K562 (cell line): Measurements from ENCODE around the gene MRPL27. TPM values are rescaled to one million over a fixed set of nuclear protein-coding genes. Genes with fewer than 3 reads are reported as not detected.

Experiments
- GABPB1 ChIP-seq: sonication (generic); formaldehyde crosslinking; IDR thresholded peaks from 2 replicates; pipeline ENCODE4 v1.8.0; 2022; ENCODE audit warnings: mild to moderate bottlenecking, missing genetic modification reagents
- NR3C1 ChIP-seq: sonication (generic); formaldehyde crosslinking; IDR thresholded peaks from 2 replicates; pipeline ENCODE4 v1.8.1; 2022; ENCODE audit warnings: missing genetic modification reagents
- SIX5 ChIP-seq, 2 experiments: IDR thresholded peaks; 2 replicates each; pipeline ENCODE4 v1.6.1; 2011; ENCODE audit warnings: low read length in 2 of 2, borderline replicate concordance in 1 of 2, low read depth in 1 of 2, mild to moderate bottlenecking in 1 of 2, moderate library complexity in 1 of 2; ENCODE audit not compliant: insufficient read depth in 1 of 2
- TAF15 ChIP-seq: fragments of 200-400 bp; formaldehyde crosslinking; IDR thresholded peaks from 2 replicates; pipeline ENCODE4 v1.6.1; 2017; ENCODE audit warnings: mild to moderate bottlenecking, low read depth, low read length, moderate library complexity
- TARDBP ChIP-seq: fragments of 450-650 bp; IDR thresholded peaks from 2 replicates; pipeline ENCODE4 v1.6.1; 2016
- TBP ChIP-seq: optimal IDR thresholded peaks from 2 replicates; pipeline ENCODE3; 2011; ENCODE audit warnings: low read depth, low read length, improper control_type of control experiment
- ZNF324 ChIP-seq: fragments of 250-450 bp; sonication (Bioruptor Pico); IDR thresholded peaks from 2 replicates; pipeline ENCODE4 v1.4.0; 2020; ENCODE audit warnings: mild to moderate bottlenecking
- polyA plus RNA-seq, 8 experiments: library from polyadenylated mRNA; depleted of rRNA in 4 of 8; stranded (reverse) in 5 of 8; unstranded in 3 of 8; fragments of >200 nt; fragmentation: Nextera tagmentation in 2 of 8; fragmentation: Illumina TruSeq in 1 of 8; extraction: Ambion mirVana in 2 of 8; extraction: Trizol in 1 of 8; gene quantifications; 2 replicates each; pipeline versions ENCODE4 v1.2.1 to v1.2.3, GENCODE V29; 2011 to 2014; ENCODE audit warnings: inconsistent platforms in 1 of 8, missing spikeins in 1 of 8
- total RNA-seq, 7 experiments: library from RNA; depleted of rRNA in 6 of 7; stranded (reverse); fragments of >200 nt in 6 of 7; fragmentation: Illumina TruSeq in 2 of 7; extraction: Trizol in 2 of 7; gene quantifications; 2 replicates each; pipeline versions ENCODE4 v1.2.1 to v1.2.3, GENCODE V29; 2011 to 2021; ENCODE audit warnings: low replicate concordance in 1 of 7
- TF ChIP-seq, protein P1 (sequence below): fragments of 250-450 bp; sonication (Bioruptor Pico); IDR thresholded peaks from 2 replicates; pipeline ENCODE4 v1.5.0; 2021; ENCODE audit warnings: mild to moderate bottlenecking, moderate library complexity
- TF ChIP-seq, protein P2 (sequence below): fragments of 450-650 bp; IDR thresholded peaks from 2 replicates; pipeline ENCODE4 v1.6.1; 2016; ENCODE audit warnings: mild to moderate bottlenecking, moderate library complexity
- TF ChIP-seq, protein P3 (sequence below): sonication (generic); formaldehyde crosslinking; IDR thresholded peaks from 2 replicates; pipeline ENCODE4 v1.8.1; 2022; ENCODE audit warnings: missing genetic modification reagents

MRPL27 gene
- total and polyA plus RNA-seq, 9 of the 15 experiments (the other 6 are each of a cell fraction or from before 2014, with no cell fraction given), result 96.3 to 401 (median 142) TPM

DNA sequence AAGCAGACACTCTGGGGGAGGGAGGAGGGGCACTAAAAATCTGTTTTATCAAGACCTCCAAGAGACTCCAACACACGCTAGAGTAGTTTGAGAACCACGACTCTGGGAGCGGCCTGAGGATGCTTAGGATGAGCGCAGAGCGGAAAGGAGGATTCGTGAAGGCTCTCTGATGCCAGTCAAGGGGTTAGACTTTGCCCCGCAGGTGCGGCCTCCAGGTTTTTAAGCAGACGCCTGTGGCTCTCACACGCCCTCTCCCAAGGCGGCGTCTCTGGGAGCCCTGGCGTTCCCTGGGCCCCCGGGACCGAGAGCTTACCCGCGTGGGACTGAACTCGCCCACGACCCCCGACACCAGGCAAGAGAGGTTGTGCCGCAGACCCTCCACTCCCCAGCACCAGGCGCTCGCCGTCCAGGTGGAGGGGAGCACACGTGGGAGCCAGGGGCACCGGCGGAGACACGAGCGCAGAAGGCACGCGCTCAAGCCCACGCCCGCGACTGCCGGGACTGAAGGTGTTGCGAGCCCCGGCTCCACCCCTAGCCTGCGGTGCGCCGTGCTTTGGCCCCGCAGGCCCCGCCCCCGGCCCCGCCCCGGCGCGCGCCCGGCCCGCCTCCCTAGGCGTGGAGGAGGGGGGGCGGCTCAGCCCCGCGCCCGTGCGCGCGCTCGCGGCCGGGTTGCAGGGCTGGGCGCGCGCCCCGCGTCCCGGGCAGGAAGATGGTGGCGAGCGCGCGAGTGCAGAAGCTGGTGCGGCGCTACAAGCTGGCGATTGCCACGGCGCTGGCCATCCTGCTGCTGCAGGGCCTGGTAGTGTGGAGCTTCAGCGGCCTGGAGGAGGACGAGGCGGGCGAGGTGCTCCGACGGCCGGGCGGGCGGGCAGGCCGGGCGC lies 27.3 kb downstream of the MRPL27 start, which contains the start of gene XYLT2 (continued):
- TF ChIP-seq, protein P1, sequence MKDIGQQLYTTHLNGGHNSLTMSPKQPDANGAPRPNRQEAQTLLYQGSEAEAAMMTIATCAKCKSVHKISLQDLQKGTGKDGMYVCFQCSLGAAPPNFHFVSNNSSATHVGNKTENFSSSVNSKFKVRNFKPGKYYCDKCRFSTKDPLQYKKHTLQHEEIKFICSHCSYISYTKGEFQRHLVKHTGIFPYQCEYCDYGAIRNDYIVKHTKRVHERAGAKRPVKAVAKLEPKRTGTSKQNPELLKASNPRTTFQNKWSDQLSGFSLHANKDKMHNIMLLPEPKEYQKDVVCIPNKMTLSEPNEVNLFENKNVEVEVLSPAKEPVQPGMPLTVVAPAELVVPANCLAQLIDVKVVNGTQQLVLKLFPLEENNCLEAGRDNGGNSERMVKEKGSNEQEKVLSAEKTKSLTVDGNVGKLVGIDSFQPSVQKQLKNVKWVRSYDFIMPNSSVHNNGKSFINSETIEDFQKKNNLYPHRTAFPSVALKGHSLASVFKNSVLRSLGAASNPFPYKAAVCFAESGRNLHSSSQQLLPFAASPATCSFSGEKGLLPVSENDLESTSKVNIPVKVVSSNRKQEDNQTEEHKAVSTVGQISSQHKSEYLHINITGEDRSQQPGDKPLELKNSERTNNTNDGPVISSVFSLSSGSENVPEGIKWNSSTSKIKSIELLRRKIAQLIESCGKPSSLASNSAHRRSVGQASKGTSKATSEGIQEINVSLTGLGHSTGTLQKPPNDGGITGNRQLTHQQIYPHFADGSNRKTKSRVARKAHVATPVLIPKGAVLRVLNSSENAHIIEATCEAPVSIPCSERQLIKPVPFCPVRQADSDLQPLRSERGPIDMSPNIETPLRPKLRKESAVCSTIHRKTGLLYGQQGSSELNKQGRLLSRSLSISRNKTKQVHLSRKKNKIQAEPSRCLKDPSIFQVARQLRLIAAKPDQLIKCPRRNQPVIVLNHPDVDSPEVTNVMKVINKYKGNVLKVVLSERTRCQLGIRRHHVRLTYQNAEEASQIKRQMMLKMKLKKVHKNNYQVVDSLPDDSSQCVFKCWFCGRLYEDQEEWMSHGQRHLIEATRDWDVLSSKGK (CRISPR knock-in tag), result no peak
- TF ChIP-seq GABPB1 (peak; percentile 45; the same call in 1 of the 2 replicates), TAF15 (no peak), SIX5 (IDR thresholded peaks at IDR 0.05; ENCODE audit: borderline replicate concordance in 1 of 2, insufficient read depth in 1 of 2, low read depth in 1 of 2, low read length in 2 of 2) (no peak), TBP (peak; percentile 41), NR3C1 (CRISPR knock-in tag) (0 out of 2 replicates have a peak, but pooled peaks have one; percentile 44), TARDBP (peak; percentile 29; the same call in 1 of the 2 replicates), ZNF324 (CRISPR knock-in tag) (no peak)
- TF ChIP-seq, protein P2, sequence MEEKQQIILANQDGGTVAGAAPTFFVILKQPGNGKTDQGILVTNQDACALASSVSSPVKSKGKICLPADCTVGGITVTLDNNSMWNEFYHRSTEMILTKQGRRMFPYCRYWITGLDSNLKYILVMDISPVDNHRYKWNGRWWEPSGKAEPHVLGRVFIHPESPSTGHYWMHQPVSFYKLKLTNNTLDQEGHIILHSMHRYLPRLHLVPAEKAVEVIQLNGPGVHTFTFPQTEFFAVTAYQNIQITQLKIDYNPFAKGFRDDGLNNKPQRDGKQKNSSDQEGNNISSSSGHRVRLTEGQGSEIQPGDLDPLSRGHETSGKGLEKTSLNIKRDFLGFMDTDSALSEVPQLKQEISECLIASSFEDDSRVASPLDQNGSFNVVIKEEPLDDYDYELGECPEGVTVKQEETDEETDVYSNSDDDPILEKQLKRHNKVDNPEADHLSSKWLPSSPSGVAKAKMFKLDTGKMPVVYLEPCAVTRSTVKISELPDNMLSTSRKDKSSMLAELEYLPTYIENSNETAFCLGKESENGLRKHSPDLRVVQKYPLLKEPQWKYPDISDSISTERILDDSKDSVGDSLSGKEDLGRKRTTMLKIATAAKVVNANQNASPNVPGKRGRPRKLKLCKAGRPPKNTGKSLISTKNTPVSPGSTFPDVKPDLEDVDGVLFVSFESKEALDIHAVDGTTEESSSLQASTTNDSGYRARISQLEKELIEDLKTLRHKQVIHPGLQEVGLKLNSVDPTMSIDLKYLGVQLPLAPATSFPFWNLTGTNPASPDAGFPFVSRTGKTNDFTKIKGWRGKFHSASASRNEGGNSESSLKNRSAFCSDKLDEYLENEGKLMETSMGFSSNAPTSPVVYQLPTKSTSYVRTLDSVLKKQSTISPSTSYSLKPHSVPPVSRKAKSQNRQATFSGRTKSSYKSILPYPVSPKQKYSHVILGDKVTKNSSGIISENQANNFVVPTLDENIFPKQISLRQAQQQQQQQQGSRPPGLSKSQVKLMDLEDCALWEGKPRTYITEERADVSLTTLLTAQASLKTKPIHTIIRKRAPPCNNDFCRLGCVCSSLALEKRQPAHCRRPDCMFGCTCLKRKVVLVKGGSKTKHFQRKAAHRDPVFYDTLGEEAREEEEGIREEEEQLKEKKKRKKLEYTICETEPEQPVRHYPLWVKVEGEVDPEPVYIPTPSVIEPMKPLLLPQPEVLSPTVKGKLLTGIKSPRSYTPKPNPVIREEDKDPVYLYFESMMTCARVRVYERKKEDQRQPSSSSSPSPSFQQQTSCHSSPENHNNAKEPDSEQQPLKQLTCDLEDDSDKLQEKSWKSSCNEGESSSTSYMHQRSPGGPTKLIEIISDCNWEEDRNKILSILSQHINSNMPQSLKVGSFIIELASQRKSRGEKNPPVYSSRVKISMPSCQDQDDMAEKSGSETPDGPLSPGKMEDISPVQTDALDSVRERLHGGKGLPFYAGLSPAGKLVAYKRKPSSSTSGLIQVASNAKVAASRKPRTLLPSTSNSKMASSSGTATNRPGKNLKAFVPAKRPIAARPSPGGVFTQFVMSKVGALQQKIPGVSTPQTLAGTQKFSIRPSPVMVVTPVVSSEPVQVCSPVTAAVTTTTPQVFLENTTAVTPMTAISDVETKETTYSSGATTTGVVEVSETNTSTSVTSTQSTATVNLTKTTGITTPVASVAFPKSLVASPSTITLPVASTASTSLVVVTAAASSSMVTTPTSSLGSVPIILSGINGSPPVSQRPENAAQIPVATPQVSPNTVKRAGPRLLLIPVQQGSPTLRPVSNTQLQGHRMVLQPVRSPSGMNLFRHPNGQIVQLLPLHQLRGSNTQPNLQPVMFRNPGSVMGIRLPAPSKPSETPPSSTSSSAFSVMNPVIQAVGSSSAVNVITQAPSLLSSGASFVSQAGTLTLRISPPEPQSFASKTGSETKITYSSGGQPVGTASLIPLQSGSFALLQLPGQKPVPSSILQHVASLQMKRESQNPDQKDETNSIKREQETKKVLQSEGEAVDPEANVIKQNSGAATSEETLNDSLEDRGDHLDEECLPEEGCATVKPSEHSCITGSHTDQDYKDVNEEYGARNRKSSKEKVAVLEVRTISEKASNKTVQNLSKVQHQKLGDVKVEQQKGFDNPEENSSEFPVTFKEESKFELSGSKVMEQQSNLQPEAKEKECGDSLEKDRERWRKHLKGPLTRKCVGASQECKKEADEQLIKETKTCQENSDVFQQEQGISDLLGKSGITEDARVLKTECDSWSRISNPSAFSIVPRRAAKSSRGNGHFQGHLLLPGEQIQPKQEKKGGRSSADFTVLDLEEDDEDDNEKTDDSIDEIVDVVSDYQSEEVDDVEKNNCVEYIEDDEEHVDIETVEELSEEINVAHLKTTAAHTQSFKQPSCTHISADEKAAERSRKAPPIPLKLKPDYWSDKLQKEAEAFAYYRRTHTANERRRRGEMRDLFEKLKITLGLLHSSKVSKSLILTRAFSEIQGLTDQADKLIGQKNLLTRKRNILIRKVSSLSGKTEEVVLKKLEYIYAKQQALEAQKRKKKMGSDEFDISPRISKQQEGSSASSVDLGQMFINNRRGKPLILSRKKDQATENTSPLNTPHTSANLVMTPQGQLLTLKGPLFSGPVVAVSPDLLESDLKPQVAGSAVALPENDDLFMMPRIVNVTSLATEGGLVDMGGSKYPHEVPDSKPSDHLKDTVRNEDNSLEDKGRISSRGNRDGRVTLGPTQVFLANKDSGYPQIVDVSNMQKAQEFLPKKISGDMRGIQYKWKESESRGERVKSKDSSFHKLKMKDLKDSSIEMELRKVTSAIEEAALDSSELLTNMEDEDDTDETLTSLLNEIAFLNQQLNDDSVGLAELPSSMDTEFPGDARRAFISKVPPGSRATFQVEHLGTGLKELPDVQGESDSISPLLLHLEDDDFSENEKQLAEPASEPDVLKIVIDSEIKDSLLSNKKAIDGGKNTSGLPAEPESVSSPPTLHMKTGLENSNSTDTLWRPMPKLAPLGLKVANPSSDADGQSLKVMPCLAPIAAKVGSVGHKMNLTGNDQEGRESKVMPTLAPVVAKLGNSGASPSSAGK, result peak; percentile 89
- TF ChIP-seq, protein P3, sequence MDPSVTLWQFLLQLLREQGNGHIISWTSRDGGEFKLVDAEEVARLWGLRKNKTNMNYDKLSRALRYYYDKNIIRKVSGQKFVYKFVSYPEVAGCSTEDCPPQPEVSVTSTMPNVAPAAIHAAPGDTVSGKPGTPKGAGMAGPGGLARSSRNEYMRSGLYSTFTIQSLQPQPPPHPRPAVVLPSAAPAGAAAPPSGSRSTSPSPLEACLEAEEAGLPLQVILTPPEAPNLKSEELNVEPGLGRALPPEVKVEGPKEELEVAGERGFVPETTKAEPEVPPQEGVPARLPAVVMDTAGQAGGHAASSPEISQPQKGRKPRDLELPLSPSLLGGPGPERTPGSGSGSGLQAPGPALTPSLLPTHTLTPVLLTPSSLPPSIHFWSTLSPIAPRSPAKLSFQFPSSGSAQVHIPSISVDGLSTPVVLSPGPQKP (CRISPR knock-in tag), result 0 out of 2 replicates have a peak, but pooled peaks have one; percentile 67
